H1 (cell line): ENCODE results near the gene TPD52L1.

Experiments
- BCL11A ChIP-seq, 2 experiments: IDR thresholded peaks; one replicate each; pipeline ENCODE4 v1.6.1; 2011; ENCODE audit warnings: low read depth in 2 of 2, low read length in 2 of 2, mild to moderate bottlenecking in 2 of 2
- CBX5 ChIP-seq: fragments of 300-800, 300-1000 bp; sonication (generic); IDR thresholded peaks from 2 replicates; pipeline ENCODE4 v1.7.1; 2016; ENCODE audit warnings: antibody characterized with exemption, low read length, low read depth
- CTCF ChIP-seq, 3 experiments: IDR thresholded peaks; 1 replicate in 2 of 3; 2 replicates in 1 of 3; pipeline versions ENCODE4 v1.5.1 to v1.6.1; 2011; ENCODE audit warnings: low read length in 3 of 3, mild to moderate bottlenecking in 3 of 3, inconsistent platforms in 2 of 3, low read depth in 1 of 3, moderate library complexity in 1 of 3; ENCODE audit not compliant: insufficient read depth in 1 of 3; ENCODE audit errors: control extremely low read depth in 1 of 3
- EP300 ChIP-seq, 2 experiments: IDR thresholded peaks; 1 replicate in 1 of 2; 2 replicates in 1 of 2; pipeline ENCODE4 v1.6.1; 2011 to 2012; ENCODE audit warnings: low read depth in 2 of 2, low read length in 2 of 2, mild to moderate bottlenecking in 2 of 2, borderline replicate concordance in 1 of 2, inconsistent platforms in 1 of 2, moderate library complexity in 1 of 2
- EZH2 ChIP-seq: fragments of 200-600 bp; sonication (generic); IDR thresholded peaks from 2 replicates; pipeline ENCODE4 v1.7.1; 2012; ENCODE audit warnings: low read depth, mild to moderate bottlenecking, moderate library complexity, low read length, inconsistent platforms; ENCODE audit not compliant: severe bottlenecking
- HDAC2 ChIP-seq, 2 experiments: fragments of 300-600 bp in 1 of 2; sonication (generic) in 1 of 2; IDR thresholded peaks; 2 replicates each; pipeline ENCODE4 v1.6.1; 2011 to 2012; ENCODE audit warnings: low read depth in 2 of 2, low read length in 2 of 2, mild to moderate bottlenecking in 2 of 2, moderate library complexity in 2 of 2, borderline replicate concordance in 1 of 2, inconsistent platforms in 1 of 2
- POLR2A ChIP-seq, 2 experiments: IDR thresholded peaks; 1 replicate in 1 of 2; 2 replicates in 1 of 2; pipeline ENCODE4 v1.6.1; 2011; ENCODE audit warnings: low read depth in 2 of 2, low read length in 2 of 2, mild to moderate bottlenecking in 2 of 2; ENCODE audit errors: control extremely low read depth in 1 of 2
- TCF12 ChIP-seq: IDR thresholded peaks from 2 replicates; pipeline ENCODE4 v1.6.1; 2011; ENCODE audit warnings: low read depth, mild to moderate bottlenecking, low read length
- TEAD4 ChIP-seq: IDR thresholded peaks from 2 replicates; pipeline ENCODE4 v1.6.1; 2012; ENCODE audit warnings: low read depth, low read length, inconsistent platforms, mixed read lengths
- USF2 ChIP-seq: IDR thresholded peaks from 2 replicates; pipeline ENCODE4 v1.6.1; 2011; ENCODE audit warnings: low read length, improper control_type of control experiment
- ZNF274 ChIP-seq: IDR thresholded peaks from 2 replicates; pipeline ENCODE4 v1.7.0; 2012; ENCODE audit warnings: low read length, borderline replicate concordance; ENCODE audit errors: extremely low read depth

GRCh38 chr6:125293587-125293986, 140.0 kb downstream of the TPD52L1 start:
- TF ChIP-seq ZNF274 (no peak), POLR2A (IDR thresholded peaks at IDR 0.05; ENCODE audit: control extremely low read depth in 1 of 2, low read depth in 2 of 2, low read length in 2 of 2) (no peak), EP300 (IDR thresholded peaks at IDR 0.05; ENCODE audit: borderline replicate concordance in 1 of 2, low read depth in 2 of 2, low read length in 2 of 2) (no peak), TEAD4 (no peak), CBX5 (no peak), CTCF (IDR thresholded peaks at IDR 0.05; ENCODE audit: control extremely low read depth in 1 of 3, insufficient read depth in 1 of 3, low read depth in 1 of 3, low read length in 3 of 3) (no peak), USF2 (no peak), TCF12 (no peak), EZH2 (no peak), HDAC2 (IDR thresholded peaks at IDR 0.05; ENCODE audit: borderline replicate concordance in 1 of 2, low read depth in 2 of 2, low read length in 2 of 2) (no peak), BCL11A (IDR thresholded peaks at IDR 0.05; ENCODE audit: low read depth in 2 of 2, low read length in 2 of 2) (no peak)
